Neutrophil (primary cell): ENCODE data around the gene FUZ.

ENCODE experiments used
- H3K27ac ChIP-seq: fragments of 200-600 bp; sonication (generic); 2 replicates; pipeline ENCODE4 v1.5.1; 2016; ENCODE audit warnings: mild to moderate bottlenecking, moderate library complexity
- H3K27me3 ChIP-seq: fragments of 200-600 bp; sonication (generic); 2 replicates; pipeline ENCODE4 v1.6.0; 2016; ENCODE audit warnings: mild to moderate bottlenecking
- H3K36me3 ChIP-seq: fragments of 200-600 bp; sonication (generic); 2 replicates; pipeline ENCODE4 v1.5.1; 2017
- H3K4me1 ChIP-seq, 2 experiments: fragments of 200-600 bp in 1 of 2; sonication (generic) in 1 of 2; 1 replicate in 1 of 2; 2 replicates in 1 of 2; pipeline versions ENCODE4 v1.5.1 to v1.6.1; 2013 to 2016; ENCODE audit warnings: low read depth in 1 of 2, low read length in 1 of 2, mild to moderate bottlenecking in 1 of 2, moderate library complexity in 1 of 2; ENCODE audit not compliant: control insufficient read depth in 1 of 2, insufficient read depth in 1 of 2
- H3K4me3 ChIP-seq, 2 experiments: fragments of 200-600 bp in 1 of 2; sonication (generic) in 1 of 2; 1 replicate in 1 of 2; 2 replicates in 1 of 2; pipeline ENCODE4 v1.5.1; 2013 to 2016; ENCODE audit warnings: low read depth in 1 of 2, low read length in 1 of 2, mild to moderate bottlenecking in 1 of 2, moderate library complexity in 1 of 2
- H3K9me3 ChIP-seq: fragments of 200-600 bp; sonication (generic); 2 replicates; pipeline ENCODE4 v1.5.1; 2016
- CTCF ChIP-seq: fragments of 200-600 bp; sonication (generic); IDR thresholded peaks from 2 replicates; pipeline ENCODE4 v1.5.1; 2016; ENCODE audit warnings: antibody characterized with exemption

The FUZ gene

GRCh38 chr19:49766930-49767299 lies 46.2 kb downstream of the FUZ start, which contains the start of gene AP2A1:
Gene AP2A1 (plus strand): TSS chr19:49767001. CDS start chr19:49767134, 133 bp downstream.
- no peak for TF ChIP-seq CTCF
- H3K36me3 ChIP-seq = peaks cover 13% of the 10 kb centered on the region
- peaks cover 25 to 30% of the 10 kb centered on the region in 2 experiments for H3K4me1 ChIP-seq

GRCh38 chr19:49766007-49766929 lies 46.8 kb downstream of the FUZ start:
- Histone ChIP-seq H3K36me3 (peaks cover 7% of the 10 kb centered on the region), H3K27me3 (no peaks in the 10 kb centered on the region), H3K9me3 (no peaks in the 10 kb centered on the region), H3K4me1 (peaks cover 25 to 30% of the 10 kb centered on the region in 2 experiments), H3K27ac (peak overlapping the region; percentile 97), H3K4me3 (peak overlapping the region; percentile 79 to 97)
- peak; percentile 42 for TF ChIP-seq CTCF

More at GRCh38 chr19:49766930-49767299, 46.2 kb downstream of the FUZ start, which contains the start of gene AP2A1:
- H3K27me3 ChIP-seq = no peaks in the 10 kb centered on the region
- peak within 1 kb of the TSS; percentile 97 for H3K27ac ChIP-seq
- no peaks in the 10 kb centered on the region for H3K9me3 ChIP-seq
- peak within 1 kb of the TSS; percentile 79 to 97 for H3K4me3 ChIP-seq

- peaks cover 25 to 30% of the 10 kb centered on the region in 2 experiments for H3K4me1 ChIP-seq
- H3K27me3 ChIP-seq = no peaks in the 10 kb centered on the region
- H3K27ac ChIP-seq = no peak overlapping the region
- no peaks in the 10 kb centered on the region for H3K36me3 ChIP-seq
- no peak for TF ChIP-seq CTCF
- H3K9me3 ChIP-seq = no peaks in the 10 kb centered on the region
- no peak overlapping the region for H3K4me3 ChIP-seq
These were observed 48.8 kb downstream of the FUZ start for GRCh38 chr19:49764341-49764740.

- H3K36me3 ChIP-seq = no peaks in the 10 kb centered on the region
- peaks cover 4% of the 10 kb centered on the region for H3K27me3 ChIP-seq
- no peak within 1 kb of the TSS for H3K4me3 ChIP-seq
- TF ChIP-seq CTCF = no peak
- H3K4me1 ChIP-seq = peaks cover 21 to 22% of the 10 kb centered on the region in 2 experiments
- H3K27ac ChIP-seq = no peak within 1 kb of the TSS
- H3K9me3 ChIP-seq = no peaks in the 10 kb centered on the region
These were observed 49.9 kb downstream of the FUZ start, which contains the start of gene TSKS for GRCh38 chr19:49763230-49763629. Gene TSKS (minus strand): TSS chr19:49763306. CDS start chr19:49763247, 59 bp downstream.

- H3K9me3 ChIP-seq = no peaks in the 10 kb centered on the region
- H3K4me3 ChIP-seq = no peak overlapping the region
- no peaks in the 10 kb centered on the region for H3K36me3 ChIP-seq
- peaks cover 8% of the 10 kb centered on the region for H3K27me3 ChIP-seq
- peaks cover 10 to 12% of the 10 kb centered on the region in 2 experiments for H3K4me1 ChIP-seq
- no peak overlapping the region for H3K27ac ChIP-seq
- TF ChIP-seq CTCF = no peak
These were observed 51.3 kb downstream of the FUZ start for GRCh38 chr19:49761625-49762311.
